Hematopoietic multipotent progenitor cell treated with erythropoietin and hydrocortisone succinate and interleukin-3 and kit ligand, for 4 days (in vitro differentiated cells): ENCODE results near the gene CEPT1.

Source experiments
- DNase-seq: peaks from one replicate; pipeline ENCODE4 v3.0.0-alpha.2; 2015

CEPT1 gene

GRCh38 chr1:111193712-111194480 lies 53.9 kb downstream of the CEPT1 start:
- DNase-seq, result no peak

GRCh38 chr1:111195002-111195684 lies 55.1 kb downstream of the CEPT1 start:
- no peak for DNase-seq

GRCh38 chr1:111196213-111196612 lies 56.2 kb downstream of the CEPT1 start:
- no peak for DNase-seq

GRCh38 chr1:111197598-111198284 lies 57.7 kb downstream of the CEPT1 start:
- DNase-seq, result no peak

GRCh38 chr1:111198836-111199235 lies 58.8 kb downstream of the CEPT1 start:
- DNase-seq, result no peak

- DNase-seq, result peak; percentile 64
These were observed 59.3 kb downstream of the CEPT1 start for GRCh38 chr1:111199329-111199728.

- peak; percentile 82 for DNase-seq
These were observed 60.1 kb downstream of the CEPT1 start, which contains the start of gene DENND2D for GRCh38 chr1:111199881-111200801. Gene DENND2D, minus strand, starts transcription at chr1:111200646. Its CDS starts 187 bp downstream, at chr1:111200459.

- DNase-seq, result no peak
These were observed 60.8 kb downstream of the CEPT1 start for GRCh38 chr1:111200802-111201161.

- DNase-seq, result peak; percentile 34
These were observed 61.5 kb downstream of the CEPT1 start for GRCh38 chr1:111201275-111202090.

GRCh38 chr1:111202366-111202706 lies 62.3 kb downstream of the CEPT1 start:
- DNase-seq, result no peak

GRCh38 chr1:111202707-111203623 lies 62.9 kb downstream of the CEPT1 start:
- DNase-seq, result peak; percentile 57

- peak; percentile 97 for DNase-seq
These were observed 63.7 kb downstream of the CEPT1 start for GRCh38 chr1:111203681-111204200.

GRCh38 chr1:111204201-111204982 lies 64.4 kb downstream of the CEPT1 start:
- peak; percentile 75 for DNase-seq

- no peak for DNase-seq
These were observed 65.1 kb downstream of the CEPT1 start for GRCh38 chr1:111204983-111205713.

GRCh38 chr1:111205714-111206050 lies 65.7 kb downstream of the CEPT1 start:
- peak; percentile 68 for DNase-seq

GRCh38 chr1:111208921-111209320 lies 68.9 kb downstream of the CEPT1 start:
- DNase-seq, result no peak

- DNase-seq, result no peak
These were observed 69.6 kb downstream of the CEPT1 start for GRCh38 chr1:111209622-111210021.

- DNase-seq, result no peak
These were observed 71.9 kb downstream of the CEPT1 start for GRCh38 chr1:111211921-111212320.
